Neuronal stem cell (in vitro differentiated cells): ENCODE measurements around the gene RSAD1.

ENCODE experiments used
- DNase-seq: peaks from one replicate; pipeline ENCODE4 v3.0.0-alpha.2; 2013; ENCODE audit warnings: low spot score
- H2AFZ ChIP-seq: one replicate; pipeline ENCODE4 v1.6.1; 2013; ENCODE audit warnings: mild to moderate bottlenecking, low read length, inconsistent platforms
- H2AK5ac ChIP-seq: 2 replicates; pipeline ENCODE4 v1.6.1; 2013; ENCODE audit warnings: low read depth, mild to moderate bottlenecking, inconsistent platforms, low read length, moderate library complexity, mixed read lengths
- H2BK120ac ChIP-seq: 2 replicates; pipeline ENCODE4 v1.6.1; 2013; ENCODE audit warnings: low read depth, mild to moderate bottlenecking, inconsistent platforms, low read length, moderate library complexity, mixed read lengths
- H2BK12ac ChIP-seq: one replicate; pipeline ENCODE4 v1.6.1; 2013; ENCODE audit warnings: low read length, inconsistent platforms
- H2BK15ac ChIP-seq: 2 replicates; pipeline ENCODE4 v1.6.1; 2013; ENCODE audit warnings: mild to moderate bottlenecking, low read length, inconsistent platforms, mixed read lengths
- H2BK5ac ChIP-seq: one replicate; pipeline ENCODE4 v1.6.1; 2013; ENCODE audit warnings: inconsistent platforms, mild to moderate bottlenecking, low read length, moderate library complexity
- H3K14ac ChIP-seq: one replicate; pipeline ENCODE4 v1.6.1; 2013; ENCODE audit warnings: low read length, inconsistent platforms
- H3K18ac ChIP-seq: 2 replicates; pipeline ENCODE4 v1.6.1; 2013; ENCODE audit warnings: low read length, inconsistent platforms
- H3K23ac ChIP-seq: 2 replicates; pipeline ENCODE4 v1.6.1; 2013; ENCODE audit warnings: low read depth, mild to moderate bottlenecking, mixed read lengths, low read length, inconsistent platforms; ENCODE audit not compliant: poor library complexity
- H3K27ac ChIP-seq: replicated peaks from 3 replicates; pipeline ENCODE4 v1.5.1; 2013; ENCODE audit warnings: low read length, inconsistent platforms
- H3K27me3 ChIP-seq, 3 experiments: 2 replicates each; pipeline ENCODE4 v1.6.1; 2013; ENCODE audit warnings: low read length in 3 of 3, mild to moderate bottlenecking in 2 of 3, inconsistent platforms in 1 of 3, low read depth in 1 of 3, mixed read lengths in 1 of 3, moderate library complexity in 1 of 3; ENCODE audit not compliant: control insufficient read depth in 3 of 3, insufficient read depth in 3 of 3
- H3K36me3 ChIP-seq, 2 donors: replicated peaks in 1 of 2; 2 replicates each; pipeline ENCODE4 v1.6.1; 2013; ENCODE audit warnings: low read length in 2 of 2; ENCODE audit not compliant: control insufficient read depth in 2 of 2, insufficient read depth in 2 of 2
- H3K4ac ChIP-seq: 2 replicates; pipeline ENCODE4 v1.6.1; 2013; ENCODE audit warnings: inconsistent platforms, mild to moderate bottlenecking, low read length, moderate library complexity
- H3K4me1 ChIP-seq, 2 donors: 1 replicate in 1 of 2; 2 replicates in 1 of 2; pipeline ENCODE4 v1.6.1; 2013; ENCODE audit warnings: low read length in 2 of 2, low read depth in 1 of 2; ENCODE audit not compliant: control insufficient read depth in 2 of 2, insufficient read depth in 1 of 2
- H3K4me2 ChIP-seq: one replicate; pipeline ENCODE4 v1.6.1; 2013; ENCODE audit warnings: mild to moderate bottlenecking, low read length, inconsistent platforms; ENCODE audit not compliant: insufficient read depth, poor library complexity, severe bottlenecking
- H3K4me3 ChIP-seq, 2 donors: 2 replicates each; pipeline ENCODE4 v1.5.1; 2013; ENCODE audit warnings: low read length in 2 of 2, mild to moderate bottlenecking in 2 of 2, inconsistent platforms in 1 of 2, moderate library complexity in 1 of 2
- H3K79me1 ChIP-seq: one replicate; pipeline ENCODE4 v1.6.1; 2013; ENCODE audit warnings: low read depth, mild to moderate bottlenecking, inconsistent platforms, low read length, moderate library complexity
- H3K9ac ChIP-seq: one replicate; pipeline ENCODE4 v1.6.1; 2013; ENCODE audit warnings: mild to moderate bottlenecking, low read depth, low read length, inconsistent platforms; ENCODE audit not compliant: poor library complexity
- H3K9me3 ChIP-seq, 2 donors: replicated peaks in 1 of 2; 2 replicates each; pipeline versions ENCODE3 to v1.6.1; 2013; ENCODE audit warnings: low read length in 2 of 2, mild to moderate bottlenecking in 2 of 2, inconsistent platforms in 1 of 2, low read depth in 1 of 2, mixed read lengths in 1 of 2, moderate library complexity in 1 of 2; ENCODE audit not compliant: control insufficient read depth in 2 of 2, insufficient read depth in 1 of 2
- H4K8ac ChIP-seq: one replicate; pipeline ENCODE4 v1.6.1; 2013; ENCODE audit warnings: low read depth, mild to moderate bottlenecking, inconsistent platforms, low read length, moderate library complexity
- H4K91ac ChIP-seq: one replicate; pipeline ENCODE4 v1.6.1; 2013; ENCODE audit warnings: low read length, low read depth, mild to moderate bottlenecking, inconsistent platforms; ENCODE audit not compliant: poor library complexity
- WGBS, 2 donors: extraction: QIAGEN DNeasy Blood & Tissue Kit; methylation state at CpG; one replicate each; pipeline ENCODE4 v1.1.7; 2013; ENCODE audit warnings: missing lambda C conversion rate in 2 of 2, mixed read lengths in 1 of 2; ENCODE audit not compliant: insufficient read length in 2 of 2, insufficient replicate concordance in 1 of 2; ENCODE audit errors: extremely low coverage in 2 of 2; 5-methylcytosine and 5-hydroxymethylcytosine counted together

The RSAD1 gene

DNA sequence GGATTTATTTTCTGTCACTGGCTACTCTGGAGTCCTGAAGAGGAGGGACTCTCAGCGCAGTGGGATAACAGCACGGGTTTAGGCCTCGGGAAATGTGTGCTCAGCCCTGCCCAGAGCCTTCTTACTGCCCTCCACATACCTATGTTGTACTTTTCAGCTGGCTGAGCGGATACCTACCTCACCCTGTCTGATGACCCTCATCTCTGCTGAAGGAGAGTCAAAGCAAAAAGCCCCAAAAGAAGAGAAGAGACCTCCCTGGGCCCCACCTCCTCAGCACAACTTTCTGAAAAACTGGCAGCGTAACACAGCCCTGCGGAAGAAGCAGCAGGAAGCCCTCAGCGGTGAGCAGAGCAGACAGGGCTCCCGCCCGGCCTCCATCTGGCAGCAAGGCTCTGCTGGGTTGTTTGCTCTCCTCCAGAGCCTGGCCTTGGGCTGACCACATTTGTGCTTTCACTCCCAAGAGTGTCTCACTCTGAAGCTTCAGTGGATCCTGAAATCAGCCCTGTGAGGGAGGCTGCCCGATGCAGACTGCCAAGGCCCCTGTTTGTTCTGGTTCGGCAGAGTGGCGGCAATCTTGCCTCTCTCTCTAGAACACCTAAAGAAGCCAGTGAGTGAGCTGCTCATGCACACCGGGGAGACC, 39.8 kb downstream of the RSAD1 start:
- H3K23ac ChIP-seq = no peak overlapping the region
- H3K27me3 ChIP-seq = peaks cover 0 to 38% (median 0%) of the 10 kb centered on the region in 3 experiments
- no peak overlapping the region for H3K14ac ChIP-seq
- no peaks in the 10 kb centered on the region for H3K36me3 ChIP-seq
- peak overlapping the region; percentile 75 for H2AFZ ChIP-seq
- DNase-seq = no peak
- no peak overlapping the region for H3K4me3 ChIP-seq
- H3K4me1 ChIP-seq = peaks cover 11 to 13% of the 10 kb centered on the region in 2 donors
- H3K4me2 ChIP-seq = no peak overlapping the region
- H2AK5ac ChIP-seq = no peak overlapping the region
- no peaks in the 10 kb centered on the region for H3K79me1 ChIP-seq
- H3K27ac ChIP-seq = no peak overlapping the region
- no peak overlapping the region for H2BK12ac ChIP-seq
- no CpG with 5 or more reads among the region's 13 CpGs for WGBS, 2 donors
- H2BK120ac ChIP-seq = no peak overlapping the region
- no peak overlapping the region for H2BK5ac ChIP-seq
- H2BK15ac ChIP-seq = no peak overlapping the region
- no peak overlapping the region for H3K4ac ChIP-seq
- no peaks in the 10 kb centered on the region for H3K9me3 ChIP-seq
- peak overlapping the region; percentile 3 for H3K18ac ChIP-seq
- no peak overlapping the region for H3K9ac ChIP-seq
- no peak overlapping the region for H4K91ac ChIP-seq
- no peak overlapping the region for H4K8ac ChIP-seq

GRCh38 chr17:50519141-50519834, 40.6 kb downstream of the RSAD1 start:
- no peak overlapping the region for H3K4me2 ChIP-seq
- no peak overlapping the region for H2BK5ac ChIP-seq
- H3K4me1 ChIP-seq = peaks cover 7 to 10% of the 10 kb centered on the region in 2 donors
- H3K9me3 ChIP-seq = no peaks in the 10 kb centered on the region
- no peak overlapping the region for H3K14ac ChIP-seq
- H2BK12ac ChIP-seq = no peak overlapping the region
- H3K9ac ChIP-seq = no peak overlapping the region
- no peak overlapping the region for H4K8ac ChIP-seq
- H2BK15ac ChIP-seq = no peak overlapping the region
- H4K91ac ChIP-seq = no peak overlapping the region
- H3K27ac ChIP-seq = no peak overlapping the region
- H3K18ac ChIP-seq = no peak overlapping the region
- H3K79me1 ChIP-seq = no peaks in the 10 kb centered on the region
- H3K27me3 ChIP-seq = peaks cover 0 to 45% (median 0%) of the 10 kb centered on the region in 3 experiments
- H2BK120ac ChIP-seq = no peak overlapping the region
- no peak overlapping the region for H3K4ac ChIP-seq
- no peaks in the 10 kb centered on the region for H3K36me3 ChIP-seq
- WGBS, 2 donors = no CpG with 5 or more reads among the region's 8 CpGs
- no peak overlapping the region for H3K4me3 ChIP-seq
- H2AK5ac ChIP-seq = no peak overlapping the region
- H2AFZ ChIP-seq = no peak overlapping the region
- DNase-seq = no peak
- no peak overlapping the region for H3K23ac ChIP-seq

DNA sequence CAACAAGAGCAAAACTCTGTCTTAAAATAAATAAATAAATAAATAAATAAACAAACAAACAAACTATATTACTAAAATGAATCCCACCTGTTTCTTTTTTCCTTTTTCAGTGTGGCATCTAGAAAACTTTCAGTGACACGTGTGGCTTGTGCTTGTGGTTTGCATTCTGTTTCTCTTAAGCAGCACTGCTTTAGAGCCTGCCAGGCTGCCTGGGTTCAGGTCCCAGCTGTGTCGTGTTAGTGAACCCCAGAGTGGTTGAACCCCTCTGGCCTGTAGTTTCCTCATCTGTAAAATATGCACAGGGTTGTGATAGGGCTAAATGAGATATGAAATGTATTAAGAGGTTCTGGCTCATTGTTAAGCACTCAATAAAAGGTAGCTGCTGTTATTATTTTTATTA, 41.8 kb downstream of the RSAD1 start:
- H3K27me3 ChIP-seq = peaks cover 0 to 47% (median 0%) of the 10 kb centered on the region in 3 experiments
- H3K27ac ChIP-seq = no peak overlapping the region
- H3K4me1 ChIP-seq = peaks cover 0 to 3% of the 10 kb centered on the region in 2 donors
- no peak overlapping the region for H4K8ac ChIP-seq
- no peak overlapping the region for H3K4me2 ChIP-seq
- WGBS, 2 donors = no CpG with 5 or more reads among the region's 2 CpGs
- H4K91ac ChIP-seq = no peak overlapping the region
- H3K4me3 ChIP-seq = no peak overlapping the region
- H3K23ac ChIP-seq = no peak overlapping the region
- H3K36me3 ChIP-seq = no peaks in the 10 kb centered on the region
- no peaks in the 10 kb centered on the region for H3K79me1 ChIP-seq
- H3K18ac ChIP-seq = no peak overlapping the region
- H2BK15ac ChIP-seq = no peak overlapping the region
- no peak overlapping the region for H2BK120ac ChIP-seq
- H2AFZ ChIP-seq = no peak overlapping the region
- H2BK5ac ChIP-seq = no peak overlapping the region
- no peak overlapping the region for H3K9ac ChIP-seq
- no peaks in the 10 kb centered on the region for H3K9me3 ChIP-seq
- no peak overlapping the region for H3K14ac ChIP-seq
- no peak for DNase-seq
- H2AK5ac ChIP-seq = no peak overlapping the region
- no peak overlapping the region for H3K4ac ChIP-seq
- no peak overlapping the region for H2BK12ac ChIP-seq

DNA sequence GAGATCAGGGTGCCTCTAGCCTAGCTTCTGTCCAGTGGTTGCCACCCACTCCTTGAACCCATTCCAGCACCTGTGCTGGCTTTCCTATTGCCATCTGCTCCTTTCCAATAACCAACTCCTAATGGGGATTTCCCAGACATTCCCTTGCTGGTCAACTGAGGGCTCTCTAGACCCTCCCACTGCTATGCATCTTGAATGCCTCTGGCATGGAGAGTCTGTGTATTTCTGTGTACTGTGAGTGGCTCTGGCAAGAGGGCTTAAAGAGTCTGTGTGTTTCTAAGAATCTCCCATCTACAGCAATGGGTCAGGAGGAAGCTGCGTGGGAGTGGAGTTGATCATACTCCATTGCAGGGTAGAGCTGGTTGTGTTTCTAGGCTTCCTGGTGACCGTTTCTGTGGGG, 42.9 kb downstream of the RSAD1 start:
- Histone ChIP-seq H3K4me3 (no peak overlapping the region), H3K27ac (no peak overlapping the region), H2BK15ac (no peak overlapping the region), H2AFZ (no peak overlapping the region), H2BK5ac (no peak overlapping the region), H4K8ac (no peak overlapping the region), H3K4ac (no peak overlapping the region), H2BK12ac (no peak overlapping the region), H3K36me3 (no peaks in the 10 kb centered on the region), H3K4me1 (peaks cover 0 to 2% of the 10 kb centered on the region in 2 donors), H3K4me2 (no peak overlapping the region), H3K14ac (no peak overlapping the region), H4K91ac (no peak overlapping the region), H3K18ac (no peak overlapping the region), H3K23ac (no peak overlapping the region), H3K79me1 (no peaks in the 10 kb centered on the region), H3K27me3 (peaks cover 0 to 50% (median 0%) of the 10 kb centered on the region in 3 experiments), H3K9me3 (no peaks in the 10 kb centered on the region), H2AK5ac (no peak overlapping the region), H3K9ac (no peak overlapping the region), H2BK120ac (no peak overlapping the region)
- no peak for DNase-seq
- WGBS, 2 donors = no CpG with 5 or more reads among the region's 2 CpGs
